GM23338 (cell line): ENCODE measurements around the gene ENTPD5. TPM values are rescaled to one million over a fixed set of nuclear protein-coding genes. Genes with fewer than 3 reads are reported as not detected.

Experiments
- ATAC-seq: fragments of 200-7000 bp; cut with Tn5 transposase; 3 replicates; pipeline ENCODE4 v1.9.1; 2020
- DNase-seq: peaks from one replicate; pipeline ENCODE4 v3.0.0-alpha.2; 2015; ENCODE audit warnings: low spot score
- H2AFZ ChIP-seq: fragments of 200-600 bp; sonication (generic); 2 replicates; pipeline ENCODE4 v1.8.0; 2016; ENCODE audit warnings: antibody characterized with exemption, mild to moderate bottlenecking, moderate library complexity
- H3F3A ChIP-seq: fragments of 200-600 bp; sonication (generic); replicated peaks from 2 replicates; pipeline ENCODE4 v1.8.0; 2017; ENCODE audit warnings: antibody characterized with exemption, mixed run types, low read depth
- H3K27ac ChIP-seq: fragments of 200-600 bp; sonication (generic); 2 replicates; pipeline ENCODE4 v1.6.1; 2016; ENCODE audit warnings: low read depth
- H3K27me3 ChIP-seq: fragments of 200-600 bp; sonication (generic); 2 replicates; pipeline ENCODE4 v1.8.0; 2016; ENCODE audit warnings: mild to moderate bottlenecking, mixed run types, moderate library complexity; ENCODE audit not compliant: insufficient read depth
- H3K36me3 ChIP-seq: fragments of 200-600 bp; sonication (generic); 2 replicates; pipeline ENCODE4 v1.8.0; 2016; ENCODE audit warnings: mild to moderate bottlenecking; ENCODE audit not compliant: insufficient read depth
- H3K4me1 ChIP-seq: fragments of 200-600 bp; sonication (generic); 2 replicates; pipeline ENCODE4 v1.8.0; 2016; ENCODE audit warnings: mild to moderate bottlenecking, moderate library complexity; ENCODE audit not compliant: insufficient read depth
- H3K4me2 ChIP-seq: fragments of 200-600 bp; sonication (generic); 2 replicates; pipeline ENCODE4 v1.7.1; 2017; ENCODE audit warnings: mixed run types
- H3K4me3 ChIP-seq: fragments of 200-600 bp; sonication (generic); 2 replicates; pipeline ENCODE4 v1.6.1; 2016; ENCODE audit warnings: mixed run types
- H3K79me2 ChIP-seq: fragments of 200-600 bp; sonication (generic); replicated peaks from 2 replicates; pipeline ENCODE4 v1.8.0; 2017; ENCODE audit warnings: mild to moderate bottlenecking; ENCODE audit not compliant: insufficient read depth
- H3K9me2 ChIP-seq: fragments of 200-600 bp; sonication (generic); 2 replicates; pipeline ENCODE4 v1.8.0; 2017; ENCODE audit not compliant: insufficient read depth
- H4K20me1 ChIP-seq: fragments of 200-600 bp; sonication (generic); replicated peaks from 2 replicates; pipeline ENCODE4 v1.8.0; 2017; ENCODE audit warnings: mild to moderate bottlenecking; ENCODE audit not compliant: insufficient read depth
- H3K27ac Mint-ChIP-seq: 2 replicates; pipeline ENCODE4 v1.8.0; 2020; ENCODE audit warnings: inconsistent platforms, mild to moderate bottlenecking, moderate library complexity, mixed read lengths
- H3K27me3 Mint-ChIP-seq: 3 replicates; pipeline ENCODE4 v1.8.0; 2022; ENCODE audit warnings: low read depth, mild to moderate bottlenecking, moderate library complexity, mixed read lengths, inconsistent platforms; ENCODE audit not compliant: insufficient read depth, poor library complexity
- H3K36me3 Mint-ChIP-seq: 3 replicates; pipeline ENCODE4 v1.8.0; 2021; ENCODE audit warnings: low read depth, mild to moderate bottlenecking, inconsistent platforms, moderate library complexity, mixed read lengths
- H3K4me1 Mint-ChIP-seq: 3 replicates; pipeline ENCODE4 v1.8.0; 2020; ENCODE audit warnings: mild to moderate bottlenecking, inconsistent platforms, mixed read lengths
- H3K4me3 Mint-ChIP-seq: 3 replicates; pipeline ENCODE4 v1.8.0; 2021; ENCODE audit warnings: moderate library complexity, mild to moderate bottlenecking, inconsistent platforms, mixed read lengths
- H3K9me3 Mint-ChIP-seq: 3 replicates; pipeline ENCODE4 v1.8.0; 2020; ENCODE audit warnings: moderate library complexity, mild to moderate bottlenecking, inconsistent platforms, mixed read lengths
- CREB1 ChIP-seq: fragments of 250-450 bp; sonication (Bioruptor Pico); IDR thresholded peaks from 2 replicates; pipeline ENCODE4 v1.5.0; 2020; ENCODE audit warnings: low read depth, mild to moderate bottlenecking, moderate library complexity
- EZH2 ChIP-seq: fragments of 200-600 bp; sonication (generic); IDR thresholded peaks from one replicate; pipeline ENCODE4 v1.8.0; 2017; ENCODE audit warnings: antibody characterized with exemption, mild to moderate bottlenecking, low read depth; ENCODE audit not compliant: unreplicated experiment
- EZH2phosphoT487 ChIP-seq: fragments of 200-600 bp; sonication (generic); IDR thresholded peaks from one replicate; pipeline ENCODE4 v1.8.1; 2018; ENCODE audit warnings: antibody characterized with exemption; ENCODE audit not compliant: unreplicated experiment
- JUNB ChIP-seq: IDR thresholded peaks from one replicate; pipeline ENCODE4 v1.6.1; 2016; ENCODE audit warnings: antibody characterized with exemption; ENCODE audit not compliant: unreplicated experiment
- NANOG ChIP-seq: IDR thresholded peaks from 2 replicates; pipeline ENCODE4 v1.6.1; 2016; ENCODE audit warnings: antibody characterized with exemption, borderline replicate concordance
- POLR2AphosphoS5 ChIP-seq: IDR thresholded peaks from 2 replicates; pipeline ENCODE4 v1.6.1; 2016; ENCODE audit warnings: antibody characterized with exemption, low read depth
- STAT1 ChIP-seq: IDR thresholded peaks from one replicate; pipeline ENCODE4 v1.6.1; 2016; ENCODE audit warnings: antibody characterized with exemption; ENCODE audit not compliant: unreplicated experiment
- ZNF114 ChIP-seq: fragments of 250-450 bp; sonication (Bioruptor Pico); IDR thresholded peaks from 2 replicates; pipeline ENCODE4 v1.5.0; 2020; ENCODE audit warnings: mild to moderate bottlenecking, moderate library complexity
- ZNF331 ChIP-seq: fragments of 250-450 bp; sonication (Bioruptor Pico); IDR thresholded peaks from 2 replicates; pipeline ENCODE4 v1.5.0; 2020; ENCODE audit warnings: low read depth, mild to moderate bottlenecking, moderate library complexity
- polyA plus RNA-seq: library from polyadenylated mRNA; unstranded; fragments of >200 nt; fragmentation: Nextera tagmentation; extraction: Ambion mirVana; gene quantifications from 2 replicates; pipeline ENCODE4 v1.2.1, GENCODE V29; 2016
- total RNA-seq: library from RNA; depleted of rRNA; stranded (reverse); fragments of >200 nt; shearing (Covaris generic); gene quantifications from 2 replicates; pipeline ENCODE4 v1.2.3, GENCODE V29; 2014
- TF ChIP-seq, protein P1 (sequence below): IDR thresholded peaks from one replicate; pipeline ENCODE4 v1.6.1; 2018; ENCODE audit warnings: antibody characterized with exemption; ENCODE audit not compliant: unreplicated experiment
- TF ChIP-seq, protein P2 (sequence below): IDR thresholded peaks from 2 replicates; pipeline ENCODE4 v1.6.1; 2016; ENCODE audit warnings: antibody characterized with exemption
- TF ChIP-seq, protein P3 (sequence below): fragments of 250-450 bp; sonication (Bioruptor Pico); IDR thresholded peaks from 2 replicates; pipeline ENCODE4 v1.5.0; 2020; ENCODE audit warnings: mild to moderate bottlenecking, moderate library complexity
- TF ChIP-seq, protein P4 (sequence below), 2 experiments: fragments of 200-600 bp in 1 of 2; sonication (generic) in 1 of 2; conservative IDR thresholded peaks; 2 replicates each; pipeline versions ENCODE4 v1.5.1 to v1.6.1; 2016 to 2017; ENCODE audit warnings: antibody characterized with exemption in 2 of 2, low read depth in 2 of 2, mild to moderate bottlenecking in 2 of 2, moderate library complexity in 1 of 2

Gene ENTPD5
- total and polyA plus RNA-seq, 2 experiments from 2014 or later = 4.6 to 5.5 TPM

DNA sequence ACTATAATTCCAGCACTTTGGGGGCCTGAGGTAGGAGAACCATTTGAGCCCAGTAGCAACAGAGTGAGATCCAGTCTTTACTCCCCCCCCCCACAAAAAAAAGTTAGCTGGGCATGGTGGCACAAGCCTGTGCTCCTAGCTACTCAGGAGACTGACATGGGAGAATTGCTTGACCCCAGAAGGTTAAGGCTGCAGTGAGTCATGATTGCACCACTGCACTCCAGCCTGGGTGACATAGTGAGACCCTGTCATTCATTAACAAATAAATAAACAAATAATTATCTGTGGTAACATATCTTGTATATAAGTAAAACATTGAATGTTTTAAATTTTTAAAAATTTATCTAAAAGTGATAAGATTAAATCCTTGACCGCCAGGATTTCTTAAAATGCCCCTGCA is 4.8 kb downstream of the ENTPD5 start:
- H3K27me3 ChIP-seq = peaks cover 9% of the 10 kb centered on the region
- no peaks in the 10 kb centered on the region for H3K4me1 ChIP-seq
- TF ChIP-seq, protein P1, sequence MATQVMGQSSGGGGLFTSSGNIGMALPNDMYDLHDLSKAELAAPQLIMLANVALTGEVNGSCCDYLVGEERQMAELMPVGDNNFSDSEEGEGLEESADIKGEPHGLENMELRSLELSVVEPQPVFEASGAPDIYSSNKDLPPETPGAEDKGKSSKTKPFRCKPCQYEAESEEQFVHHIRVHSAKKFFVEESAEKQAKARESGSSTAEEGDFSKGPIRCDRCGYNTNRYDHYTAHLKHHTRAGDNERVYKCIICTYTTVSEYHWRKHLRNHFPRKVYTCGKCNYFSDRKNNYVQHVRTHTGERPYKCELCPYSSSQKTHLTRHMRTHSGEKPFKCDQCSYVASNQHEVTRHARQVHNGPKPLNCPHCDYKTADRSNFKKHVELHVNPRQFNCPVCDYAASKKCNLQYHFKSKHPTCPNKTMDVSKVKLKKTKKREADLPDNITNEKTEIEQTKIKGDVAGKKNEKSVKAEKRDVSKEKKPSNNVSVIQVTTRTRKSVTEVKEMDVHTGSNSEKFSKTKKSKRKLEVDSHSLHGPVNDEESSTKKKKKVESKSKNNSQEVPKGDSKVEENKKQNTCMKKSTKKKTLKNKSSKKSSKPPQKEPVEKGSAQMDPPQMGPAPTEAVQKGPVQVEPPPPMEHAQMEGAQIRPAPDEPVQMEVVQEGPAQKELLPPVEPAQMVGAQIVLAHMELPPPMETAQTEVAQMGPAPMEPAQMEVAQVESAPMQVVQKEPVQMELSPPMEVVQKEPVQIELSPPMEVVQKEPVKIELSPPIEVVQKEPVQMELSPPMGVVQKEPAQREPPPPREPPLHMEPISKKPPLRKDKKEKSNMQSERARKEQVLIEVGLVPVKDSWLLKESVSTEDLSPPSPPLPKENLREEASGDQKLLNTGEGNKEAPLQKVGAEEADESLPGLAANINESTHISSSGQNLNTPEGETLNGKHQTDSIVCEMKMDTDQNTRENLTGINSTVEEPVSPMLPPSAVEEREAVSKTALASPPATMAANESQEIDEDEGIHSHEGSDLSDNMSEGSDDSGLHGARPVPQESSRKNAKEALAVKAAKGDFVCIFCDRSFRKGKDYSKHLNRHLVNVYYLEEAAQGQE = no peak
- no peak for TF ChIP-seq EZH2
- no peak for TF ChIP-seq NANOG
- no peak for TF ChIP-seq POLR2AphosphoS5
- TF ChIP-seq, protein P2, sequence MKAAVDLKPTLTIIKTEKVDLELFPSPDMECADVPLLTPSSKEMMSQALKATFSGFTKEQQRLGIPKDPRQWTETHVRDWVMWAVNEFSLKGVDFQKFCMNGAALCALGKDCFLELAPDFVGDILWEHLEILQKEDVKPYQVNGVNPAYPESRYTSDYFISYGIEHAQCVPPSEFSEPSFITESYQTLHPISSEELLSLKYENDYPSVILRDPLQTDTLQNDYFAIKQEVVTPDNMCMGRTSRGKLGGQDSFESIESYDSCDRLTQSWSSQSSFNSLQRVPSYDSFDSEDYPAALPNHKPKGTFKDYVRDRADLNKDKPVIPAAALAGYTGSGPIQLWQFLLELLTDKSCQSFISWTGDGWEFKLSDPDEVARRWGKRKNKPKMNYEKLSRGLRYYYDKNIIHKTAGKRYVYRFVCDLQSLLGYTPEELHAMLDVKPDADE = no peak
- TF ChIP-seq, protein P3, sequence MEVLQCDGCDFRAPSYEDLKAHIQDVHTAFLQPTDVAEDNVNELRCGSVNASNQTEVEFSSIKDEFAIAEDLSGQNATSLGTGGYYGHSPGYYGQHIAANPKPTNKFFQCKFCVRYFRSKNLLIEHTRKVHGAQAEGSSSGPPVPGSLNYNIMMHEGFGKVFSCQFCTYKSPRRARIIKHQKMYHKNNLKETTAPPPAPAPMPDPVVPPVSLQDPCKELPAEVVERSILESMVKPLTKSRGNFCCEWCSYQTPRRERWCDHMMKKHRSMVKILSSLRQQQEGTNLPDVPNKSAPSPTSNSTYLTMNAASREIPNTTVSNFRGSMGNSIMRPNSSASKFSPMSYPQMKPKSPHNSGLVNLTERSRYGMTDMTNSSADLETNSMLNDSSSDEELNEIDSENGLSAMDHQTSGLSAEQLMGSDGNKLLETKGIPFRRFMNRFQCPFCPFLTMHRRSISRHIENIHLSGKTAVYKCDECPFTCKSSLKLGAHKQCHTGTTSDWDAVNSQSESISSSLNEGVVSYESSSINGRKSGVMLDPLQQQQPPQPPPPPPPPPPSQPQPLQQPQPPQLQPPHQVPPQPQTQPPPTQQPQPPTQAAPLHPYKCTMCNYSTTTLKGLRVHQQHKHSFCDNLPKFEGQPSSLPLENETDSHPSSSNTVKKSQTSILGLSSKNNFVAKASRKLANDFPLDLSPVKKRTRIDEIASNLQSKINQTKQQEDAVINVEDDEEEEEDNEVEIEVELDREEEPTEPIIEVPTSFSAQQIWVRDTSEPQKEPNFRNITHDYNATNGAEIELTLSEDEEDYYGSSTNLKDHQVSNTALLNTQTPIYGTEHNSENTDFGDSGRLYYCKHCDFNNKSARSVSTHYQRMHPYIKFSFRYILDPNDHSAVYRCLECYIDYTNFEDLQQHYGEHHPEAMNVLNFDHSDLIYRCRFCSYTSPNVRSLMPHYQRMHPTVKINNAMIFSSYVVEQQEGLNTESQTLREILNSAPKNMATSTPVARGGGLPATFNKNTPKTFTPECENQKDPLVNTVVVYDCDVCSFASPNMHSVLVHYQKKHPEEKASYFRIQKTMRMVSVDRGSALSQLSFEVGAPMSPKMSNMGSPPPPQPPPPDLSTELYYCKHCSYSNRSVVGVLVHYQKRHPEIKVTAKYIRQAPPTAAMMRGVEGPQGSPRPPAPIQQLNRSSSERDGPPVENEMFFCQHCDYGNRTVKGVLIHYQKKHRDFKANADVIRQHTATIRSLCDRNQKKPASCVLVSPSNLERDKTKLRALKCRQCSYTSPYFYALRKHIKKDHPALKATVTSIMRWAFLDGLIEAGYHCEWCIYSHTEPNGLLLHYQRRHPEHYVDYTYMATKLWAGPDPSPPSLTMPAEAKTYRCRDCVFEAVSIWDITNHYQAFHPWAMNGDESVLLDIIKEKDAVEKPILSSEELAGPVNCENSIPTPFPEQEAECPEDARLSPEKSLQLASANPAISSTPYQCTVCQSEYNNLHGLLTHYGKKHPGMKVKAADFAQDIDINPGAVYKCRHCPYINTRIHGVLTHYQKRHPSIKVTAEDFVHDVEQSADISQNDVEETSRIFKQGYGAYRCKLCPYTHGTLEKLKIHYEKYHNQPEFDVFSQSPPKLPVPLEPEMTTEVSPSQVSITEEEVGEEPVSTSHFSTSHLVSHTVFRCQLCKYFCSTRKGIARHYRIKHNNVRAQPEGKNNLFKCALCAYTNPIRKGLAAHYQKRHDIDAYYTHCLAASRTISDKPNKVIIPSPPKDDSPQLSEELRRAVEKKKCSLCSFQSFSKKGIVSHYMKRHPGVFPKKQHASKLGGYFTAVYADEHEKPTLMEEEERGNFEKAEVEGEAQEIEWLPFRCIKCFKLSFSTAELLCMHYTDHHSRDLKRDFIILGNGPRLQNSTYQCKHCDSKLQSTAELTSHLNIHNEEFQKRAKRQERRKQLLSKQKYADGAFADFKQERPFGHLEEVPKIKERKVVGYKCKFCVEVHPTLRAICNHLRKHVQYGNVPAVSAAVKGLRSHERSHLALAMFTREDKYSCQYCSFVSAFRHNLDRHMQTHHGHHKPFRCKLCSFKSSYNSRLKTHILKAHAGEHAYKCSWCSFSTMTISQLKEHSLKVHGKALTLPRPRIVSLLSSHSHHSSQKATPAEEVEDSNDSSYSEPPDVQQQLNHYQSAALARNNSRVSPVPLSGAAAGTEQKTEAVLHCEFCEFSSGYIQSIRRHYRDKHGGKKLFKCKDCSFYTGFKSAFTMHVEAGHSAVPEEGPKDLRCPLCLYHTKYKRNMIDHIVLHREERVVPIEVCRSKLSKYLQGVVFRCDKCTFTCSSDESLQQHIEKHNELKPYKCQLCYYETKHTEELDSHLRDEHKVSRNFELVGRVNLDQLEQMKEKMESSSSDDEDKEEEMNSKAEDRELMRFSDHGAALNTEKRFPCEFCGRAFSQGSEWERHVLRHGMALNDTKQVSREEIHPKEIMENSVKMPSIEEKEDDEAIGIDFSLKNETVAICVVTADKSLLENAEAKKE (CRISPR knock-in tag) = no peak
- no peak for TF ChIP-seq ZNF114 (CRISPR knock-in tag)
- TF ChIP-seq JUNB = no peak
- no peak for TF ChIP-seq ZNF331 (CRISPR knock-in tag)
- TF ChIP-seq CREB1 (CRISPR knock-in tag) = no peak
- TF ChIP-seq STAT1 = no peak
- TF ChIP-seq, protein P4, sequence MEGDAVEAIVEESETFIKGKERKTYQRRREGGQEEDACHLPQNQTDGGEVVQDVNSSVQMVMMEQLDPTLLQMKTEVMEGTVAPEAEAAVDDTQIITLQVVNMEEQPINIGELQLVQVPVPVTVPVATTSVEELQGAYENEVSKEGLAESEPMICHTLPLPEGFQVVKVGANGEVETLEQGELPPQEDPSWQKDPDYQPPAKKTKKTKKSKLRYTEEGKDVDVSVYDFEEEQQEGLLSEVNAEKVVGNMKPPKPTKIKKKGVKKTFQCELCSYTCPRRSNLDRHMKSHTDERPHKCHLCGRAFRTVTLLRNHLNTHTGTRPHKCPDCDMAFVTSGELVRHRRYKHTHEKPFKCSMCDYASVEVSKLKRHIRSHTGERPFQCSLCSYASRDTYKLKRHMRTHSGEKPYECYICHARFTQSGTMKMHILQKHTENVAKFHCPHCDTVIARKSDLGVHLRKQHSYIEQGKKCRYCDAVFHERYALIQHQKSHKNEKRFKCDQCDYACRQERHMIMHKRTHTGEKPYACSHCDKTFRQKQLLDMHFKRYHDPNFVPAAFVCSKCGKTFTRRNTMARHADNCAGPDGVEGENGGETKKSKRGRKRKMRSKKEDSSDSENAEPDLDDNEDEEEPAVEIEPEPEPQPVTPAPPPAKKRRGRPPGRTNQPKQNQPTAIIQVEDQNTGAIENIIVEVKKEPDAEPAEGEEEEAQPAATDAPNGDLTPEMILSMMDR (conservative IDR thresholded peaks at IDR 0.05; ENCODE audit: low read depth in 2 of 2) = no peak
- TF ChIP-seq EZH2phosphoT487 = no peak
- Mint-ChIP-seq H3K9me3 (no peaks in the 10 kb centered on the region), H3K4me3 (no peak overlapping the region), H3K36me3 (no peaks in the 10 kb centered on the region), H3K4me1 (no peaks in the 10 kb centered on the region; the same call in 2 of the 3 replicates), H3K27ac (no peak overlapping the region), H3K27me3 (peaks cover 8% of the 10 kb centered on the region)
- no peak overlapping the region for H3K27ac ChIP-seq
- H3K9me2 ChIP-seq = no peaks in the 10 kb centered on the region
- H3K79me2 ChIP-seq = no peaks in the 10 kb centered on the region
- ATAC-seq (no peak), DNase-seq (no peak)
- no peak overlapping the region for H3K4me2 ChIP-seq
- no peaks in the 10 kb centered on the region for H3K36me3 ChIP-seq
- H2AFZ ChIP-seq = no peak overlapping the region
- no peaks in the 10 kb centered on the region for H3F3A ChIP-seq
- H4K20me1 ChIP-seq = no peaks in the 10 kb centered on the region
- no peak overlapping the region for H3K4me3 ChIP-seq
